ENCODE results near the gene KBTBD13.
"Not testable (repeated sequence)": the region's sequence is repeated elsewhere in the genome, so short reads cannot be mapped to it uniquely, and the experiment has no call there.

KBTBD13 gene

DNA sequence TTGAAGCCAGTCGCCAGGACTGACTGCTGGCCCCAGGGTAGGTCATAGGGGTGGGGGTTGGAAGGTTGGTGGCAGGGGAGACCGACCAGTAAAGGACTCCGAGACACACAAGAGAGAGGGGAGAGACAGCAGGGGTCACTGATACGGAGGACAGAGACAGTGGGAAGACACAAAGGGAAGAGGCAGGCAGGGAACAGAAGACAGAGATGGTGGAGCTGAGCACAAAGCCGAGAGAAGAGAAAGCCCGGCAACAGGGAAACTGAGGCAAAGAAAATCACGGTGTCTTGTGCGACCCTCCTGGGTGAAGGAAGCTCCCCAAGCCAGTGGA lies 9.3 kb upstream of the KBTBD13 start:
- H3K4me3 ChIP-seq (ENCODE audit: low read depth, low read length), result peak overlapping the region; percentile 15

DNA sequence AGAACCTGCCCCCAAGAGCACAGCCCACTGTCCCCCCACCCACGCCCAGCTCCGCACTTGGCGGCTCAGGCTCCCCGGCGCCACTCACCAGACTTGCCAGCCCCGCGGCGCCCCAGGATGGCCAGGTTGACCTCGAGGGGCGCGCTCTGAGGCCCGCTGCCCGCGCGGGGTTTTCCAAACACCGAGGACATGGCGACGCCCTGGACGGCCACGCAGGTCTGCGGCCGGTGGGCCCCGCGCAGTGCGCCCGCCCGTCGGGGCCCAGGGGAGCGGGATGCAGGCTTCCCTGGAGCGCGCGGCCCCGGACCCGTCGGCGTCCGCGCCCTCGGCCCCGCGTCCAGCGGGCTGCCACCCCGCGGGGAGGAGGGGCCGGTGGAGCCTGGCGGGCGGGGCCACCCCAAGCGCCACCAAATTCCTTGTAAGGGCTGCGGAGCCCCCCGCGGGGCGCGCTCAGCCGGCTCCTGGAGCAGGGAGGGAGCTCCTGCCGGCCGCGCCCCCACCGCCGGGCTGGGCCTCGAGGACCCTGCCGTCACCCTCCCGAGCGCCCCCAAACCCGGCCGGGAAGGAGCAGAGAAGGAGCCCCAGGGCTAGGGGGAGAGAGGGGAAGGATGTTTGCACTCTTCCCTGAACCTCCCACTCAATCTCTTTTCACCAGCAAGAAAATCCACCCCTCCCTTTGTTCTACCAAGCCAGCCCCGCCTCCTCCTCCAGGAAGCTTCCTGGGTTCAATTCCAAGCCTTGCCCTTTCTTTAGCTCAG lies 8.7 kb upstream of the KBTBD13 start, which contains the start of gene RASL12:
RASL12 (minus strand) TSS at position 347 of the 758 bp plus-strand sequence; CDS start at position 191, 156 bp downstream.
- DNase-seq (ENCODE audit: low read depth), result no peak
- H3K4me3 ChIP-seq (ENCODE audit: low read depth, low read length), result peak within 1 kb of the TSS; percentile 15

More for the DNA sequence above, 9.3 kb upstream of the KBTBD13 start:
- no peak for DNase-seq (ENCODE audit: low read depth)

DNA sequence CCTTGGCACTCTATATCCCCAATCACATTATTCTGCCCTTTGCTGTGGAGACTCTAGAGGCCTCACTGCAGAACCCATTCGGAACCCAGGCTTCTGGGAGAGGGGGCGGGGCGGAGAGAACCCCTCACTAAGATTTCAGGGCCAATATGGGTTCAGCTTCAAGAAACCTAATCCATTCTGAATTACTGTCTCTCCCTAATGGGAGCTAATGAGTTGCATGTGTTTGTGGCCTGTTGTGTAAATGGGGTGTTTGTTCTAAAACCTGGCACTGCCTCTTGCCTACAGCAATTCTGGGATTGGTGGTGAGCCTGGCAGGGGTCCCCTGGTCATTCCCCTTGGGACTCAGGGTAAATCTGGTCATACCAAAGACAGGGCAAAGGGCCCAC lies 8.2 kb upstream of the KBTBD13 start:
- no peak for DNase-seq (ENCODE audit: low read depth)
- no peak overlapping the region for H3K4me3 ChIP-seq (ENCODE audit: low read depth, low read length)

DNA sequence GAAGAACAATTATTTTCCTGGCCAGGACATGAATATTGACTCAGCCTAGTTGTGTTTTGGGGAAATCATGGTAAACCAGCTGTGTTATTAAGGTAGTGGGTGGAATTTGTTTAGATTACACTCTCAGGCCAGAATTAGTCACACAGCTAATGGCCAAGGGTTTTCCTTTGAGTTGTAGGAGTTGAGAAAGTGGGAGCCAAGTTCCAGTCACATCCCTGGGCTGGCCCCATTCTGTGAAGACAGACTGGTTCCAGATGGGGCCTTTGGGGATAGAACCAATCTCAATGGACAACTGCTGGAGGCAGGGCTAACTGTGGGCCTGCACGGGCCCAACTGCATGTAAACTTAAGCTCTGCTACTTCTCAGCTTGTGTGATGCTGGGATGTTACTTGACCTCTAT lies 7.4 kb upstream of the KBTBD13 start:
- H3K4me3 ChIP-seq (ENCODE audit: low read depth, low read length), result no peak overlapping the region
- peak; percentile 90 for DNase-seq (ENCODE audit: low read depth)

DNA sequence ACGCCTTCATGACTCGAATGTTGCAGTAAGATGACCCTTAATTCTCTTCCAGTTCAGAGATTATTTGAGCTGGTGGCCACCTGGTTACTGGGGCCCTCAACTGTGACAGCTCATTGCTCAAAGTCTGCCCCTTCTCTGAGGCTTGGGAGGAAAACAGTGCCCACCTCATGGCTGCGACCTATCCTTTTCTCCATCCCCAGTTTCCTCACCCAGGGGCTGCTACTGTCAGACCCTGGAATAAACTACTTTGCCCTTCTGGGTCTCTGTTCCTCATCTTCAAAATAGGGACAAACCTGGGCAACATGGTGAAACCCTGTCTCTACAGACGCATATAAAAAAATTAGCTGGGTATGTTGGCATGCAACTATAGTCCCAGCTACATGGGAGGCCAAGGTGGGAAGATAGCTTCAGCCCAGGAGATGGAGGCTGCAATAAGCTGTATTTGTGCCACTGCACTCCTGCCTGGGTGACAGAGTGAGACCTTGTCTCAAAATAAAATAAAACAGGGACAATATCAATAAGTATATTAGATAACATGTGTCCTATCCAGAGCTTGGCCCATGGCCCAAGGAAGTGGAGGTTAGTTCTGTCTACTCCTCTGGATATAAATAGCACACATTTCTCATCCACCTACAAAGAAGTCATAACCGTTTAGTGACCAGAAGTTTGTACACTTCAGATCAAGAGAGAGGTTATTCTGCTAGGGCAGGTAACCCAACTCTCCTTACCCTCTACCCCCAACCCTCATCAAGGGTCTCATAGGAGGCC lies 6.6 kb upstream of the KBTBD13 start:
- no peak overlapping the region for H3K4me3 ChIP-seq (ENCODE audit: low read depth, low read length)
- no peak for DNase-seq (ENCODE audit: low read depth)

DNA sequence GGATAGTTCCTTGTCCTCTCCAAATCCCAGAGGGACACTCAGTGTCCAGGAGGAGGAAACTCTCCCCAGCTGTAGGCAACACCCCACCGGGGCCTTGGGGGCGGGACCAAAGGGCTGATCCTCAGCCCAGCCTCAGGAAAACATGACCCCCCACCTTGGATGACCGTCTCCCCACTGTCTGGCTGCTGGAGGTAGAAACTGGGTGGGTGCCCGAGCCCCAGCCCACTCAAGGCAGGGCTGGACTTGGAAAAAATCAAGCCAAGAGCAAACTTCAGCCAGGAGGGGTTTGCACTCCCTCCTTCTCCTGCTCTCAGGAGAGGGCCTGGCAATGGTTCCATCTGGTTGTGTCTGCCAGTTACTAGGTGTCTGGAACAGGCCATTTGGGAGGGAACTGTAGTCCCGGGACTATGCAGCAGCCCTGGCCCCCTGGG lies 5.2 kb upstream of the KBTBD13 start:
- peak; percentile 23 for DNase-seq (ENCODE audit: low read depth)

DNA sequence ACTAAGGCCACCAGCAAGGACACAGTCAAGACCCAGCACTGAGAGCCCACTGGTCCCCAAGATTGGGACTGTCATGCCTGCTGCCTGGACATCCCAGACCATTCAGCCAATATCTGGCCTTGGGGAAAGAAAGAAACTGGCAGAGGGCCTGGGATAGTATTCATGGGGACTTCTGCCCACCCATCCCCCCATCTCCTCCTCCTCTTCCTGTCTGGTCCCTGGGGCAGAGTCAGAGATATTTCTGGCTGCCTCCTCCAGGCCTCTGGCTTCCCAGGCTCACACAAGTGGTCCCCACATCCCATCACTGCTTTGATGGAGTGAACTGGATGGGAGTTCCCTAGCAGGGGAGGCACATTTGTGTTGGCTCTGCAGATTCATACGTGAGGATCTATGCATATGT lies 4.5 kb upstream of the KBTBD13 start:
- no peak overlapping the region for H3K4me3 ChIP-seq (ENCODE audit: low read depth, low read length)
- peak; percentile 51 for DNase-seq (ENCODE audit: low read depth)

More for the DNA sequence above, 5.2 kb upstream of the KBTBD13 start:
- H3K4me3 ChIP-seq (ENCODE audit: low read depth, low read length), result no peak overlapping the region

DNA sequence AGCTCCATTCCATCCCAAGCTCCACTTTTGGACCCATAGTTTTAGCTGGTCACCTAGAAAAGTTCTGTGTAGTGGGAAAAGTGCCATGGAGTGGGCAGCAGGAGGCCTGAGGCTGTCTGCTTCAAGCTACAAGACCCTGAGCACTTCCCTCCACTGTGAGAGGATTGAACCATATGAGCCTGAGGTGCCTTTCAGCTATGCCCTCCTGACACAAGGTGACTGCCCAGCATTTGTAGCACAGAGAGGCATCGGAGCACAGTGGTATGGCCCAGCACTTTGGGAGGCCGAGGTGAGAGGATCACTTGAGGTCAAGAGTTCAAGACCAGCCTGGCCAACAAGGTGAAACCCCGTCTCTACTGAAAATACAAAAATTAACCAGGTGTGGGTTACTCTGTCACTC lies 3.9 kb upstream of the KBTBD13 start:
- H3K4me3 ChIP-seq (ENCODE audit: low read depth, low read length), result no peak overlapping the region

DNA sequence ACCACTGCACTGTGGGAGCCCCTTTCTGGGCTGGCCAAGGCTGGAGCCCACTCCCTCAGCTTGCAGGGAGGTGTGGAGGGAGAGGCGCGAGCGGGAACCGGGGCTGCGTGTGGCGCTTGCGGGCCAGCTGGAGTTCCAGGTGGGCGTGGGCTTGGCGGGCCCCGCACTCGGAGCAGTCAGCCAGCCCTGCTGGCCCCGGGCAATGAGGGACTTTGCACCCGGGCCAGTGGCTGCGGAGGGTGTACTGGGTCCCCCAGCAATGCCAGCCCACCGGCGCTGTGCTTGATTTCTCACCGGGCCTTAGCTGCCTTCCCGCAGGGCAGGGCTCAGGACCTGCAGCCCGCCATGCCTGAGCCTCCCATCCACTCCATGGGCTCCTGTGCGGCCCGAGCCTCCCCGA lies 1.6 kb upstream of the KBTBD13 start:
- not testable (repeated sequence) for DNase-seq (ENCODE audit: low read depth); H3K4me3 ChIP-seq (ENCODE audit: low read depth, low read length)

More for the DNA sequence above, 3.9 kb upstream of the KBTBD13 start:
- no peak for DNase-seq (ENCODE audit: low read depth)

DNA sequence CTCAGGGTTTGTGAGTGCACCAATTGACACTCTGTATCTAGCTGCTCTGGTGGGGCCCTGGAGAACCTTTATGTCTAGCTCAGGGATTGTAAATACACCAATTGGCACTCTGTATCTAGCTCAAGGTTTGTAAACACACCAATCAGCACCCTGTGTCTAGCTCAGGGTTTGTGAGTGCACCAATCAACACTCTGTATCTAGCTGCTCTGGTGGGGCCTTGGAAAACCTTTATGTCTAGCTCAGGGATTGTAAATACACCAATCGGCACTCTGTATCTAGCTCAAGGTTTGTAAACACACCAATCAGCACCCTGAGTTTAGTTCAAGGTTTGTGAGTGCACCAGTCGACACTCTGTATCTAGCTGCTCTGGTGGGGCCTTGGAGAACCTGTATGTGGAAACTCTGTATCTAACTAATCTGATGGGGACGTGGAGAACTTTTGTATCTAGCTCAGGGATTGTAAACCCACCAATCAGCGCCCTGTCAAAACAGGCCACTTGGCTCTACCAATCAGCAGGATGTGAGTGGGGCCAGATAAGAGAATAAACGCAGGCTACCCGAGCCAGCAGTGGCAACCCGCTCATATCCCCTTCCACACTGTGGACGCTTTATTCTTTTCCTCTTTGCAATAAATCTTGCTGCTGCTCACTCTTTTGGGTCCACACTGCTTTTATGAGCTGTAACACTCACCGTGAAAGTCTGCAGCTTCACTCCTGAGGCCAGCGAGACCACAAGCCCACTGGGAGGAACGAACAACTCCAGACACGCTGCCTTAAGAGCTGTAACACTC lies 745 bp upstream of the KBTBD13 start:
- not testable (repeated sequence) for DNase-seq (ENCODE audit: low read depth); H3K4me3 ChIP-seq (ENCODE audit: low read depth, low read length)

DNA sequence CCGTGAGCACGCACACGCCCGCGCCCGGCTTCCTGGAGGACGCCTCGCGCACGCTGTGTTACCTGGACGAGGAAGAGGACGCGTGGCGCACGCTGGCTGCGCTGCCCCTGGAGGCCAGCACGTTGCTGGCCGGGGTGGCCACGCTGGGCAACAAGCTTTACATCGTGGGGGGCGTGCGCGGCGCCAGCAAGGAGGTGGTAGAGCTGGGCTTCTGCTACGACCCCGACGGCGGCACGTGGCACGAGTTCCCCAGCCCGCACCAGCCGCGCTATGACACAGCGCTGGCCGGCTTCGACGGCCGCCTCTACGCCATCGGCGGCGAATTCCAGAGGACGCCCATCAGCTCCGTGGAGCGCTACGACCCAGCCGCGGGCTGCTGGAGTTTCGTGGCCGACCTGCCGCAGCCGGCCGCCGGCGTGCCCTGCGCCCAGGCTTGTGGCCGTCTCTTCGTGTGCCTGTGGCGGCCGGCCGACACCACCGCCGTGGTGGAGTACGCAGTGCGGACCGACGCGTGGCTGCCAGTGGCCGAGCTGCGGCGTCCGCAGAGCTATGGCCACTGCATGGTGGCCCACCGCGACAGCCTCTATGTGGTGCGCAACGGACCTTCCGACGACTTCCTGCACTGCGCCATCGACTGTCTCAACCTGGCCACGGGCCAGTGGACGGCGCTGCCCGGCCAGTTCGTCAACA lies 890 bp downstream of the KBTBD13 start:
- no peak overlapping the region for H3K4me3 ChIP-seq (ENCODE audit: low read depth, low read length)
- DNase-seq (ENCODE audit: low read depth), result no peak

DNA sequence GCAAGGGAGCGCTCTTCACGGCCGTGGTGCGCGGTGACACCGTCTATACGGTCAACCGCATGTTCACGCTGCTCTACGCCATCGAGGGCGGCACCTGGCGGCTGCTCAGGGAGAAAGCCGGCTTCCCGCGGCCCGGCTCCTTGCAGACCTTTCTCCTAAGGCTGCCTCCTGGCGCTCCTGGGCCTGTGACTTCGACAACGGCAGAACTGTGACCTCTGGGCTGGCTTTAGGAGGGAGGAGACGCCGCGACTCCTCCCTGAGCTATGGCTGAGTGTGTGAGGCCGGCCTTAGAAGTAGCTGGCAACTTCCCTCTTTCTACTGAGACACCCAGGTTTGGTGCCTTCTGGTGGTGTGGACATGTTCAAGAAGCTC lies 1.4 kb downstream of the KBTBD13 start:
- H3K4me3 ChIP-seq (ENCODE audit: low read depth, low read length), result no peak overlapping the region
- no peak for DNase-seq (ENCODE audit: low read depth)

DNA sequence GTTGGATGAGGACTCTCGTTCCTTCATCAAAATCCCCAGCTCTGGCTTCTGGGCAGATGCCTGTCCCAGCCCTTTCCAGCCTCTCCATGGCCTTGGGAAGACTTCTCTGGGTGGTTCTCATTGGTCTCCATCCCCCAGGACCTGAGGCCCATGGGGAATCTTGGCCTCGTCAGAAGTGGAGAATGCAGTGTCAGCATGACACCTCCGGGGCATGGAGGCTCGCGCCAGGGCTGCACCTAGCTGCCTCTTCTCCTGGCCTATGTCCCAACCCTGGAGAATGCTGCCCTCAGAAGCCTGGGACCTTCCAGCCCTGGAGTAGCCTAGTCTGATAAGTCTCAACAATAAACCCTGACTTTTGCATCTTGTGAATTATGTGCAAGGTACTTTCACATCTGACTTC lies 3.0 kb downstream of the KBTBD13 start:
- no peak overlapping the region for H3K4me3 ChIP-seq (ENCODE audit: low read depth, low read length)
- no peak for DNase-seq (ENCODE audit: low read depth)

DNA sequence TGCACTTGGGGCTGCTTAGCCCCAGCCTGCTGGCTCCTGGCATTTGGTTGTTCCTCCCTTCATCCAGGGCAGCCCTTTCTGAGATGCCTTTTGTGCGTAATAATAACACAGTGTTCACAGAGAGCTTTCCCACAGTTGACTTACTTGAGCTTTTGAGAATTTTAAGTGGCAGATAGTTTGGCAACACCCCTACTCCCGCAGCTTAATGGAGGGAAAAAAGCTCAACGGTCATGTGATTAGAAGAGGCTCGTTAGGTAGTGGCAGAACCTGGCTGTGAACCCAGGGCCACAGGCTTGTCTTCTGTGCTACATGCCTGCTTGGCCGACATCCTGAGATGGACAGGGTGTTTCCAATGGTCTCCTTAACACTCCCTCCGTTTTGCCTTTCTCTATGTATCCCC lies 4.7 kb downstream of the KBTBD13 start:
- H3K4me3 ChIP-seq (ENCODE audit: low read depth, low read length), result no peak overlapping the region
- no peak for DNase-seq (ENCODE audit: low read depth)

DNA sequence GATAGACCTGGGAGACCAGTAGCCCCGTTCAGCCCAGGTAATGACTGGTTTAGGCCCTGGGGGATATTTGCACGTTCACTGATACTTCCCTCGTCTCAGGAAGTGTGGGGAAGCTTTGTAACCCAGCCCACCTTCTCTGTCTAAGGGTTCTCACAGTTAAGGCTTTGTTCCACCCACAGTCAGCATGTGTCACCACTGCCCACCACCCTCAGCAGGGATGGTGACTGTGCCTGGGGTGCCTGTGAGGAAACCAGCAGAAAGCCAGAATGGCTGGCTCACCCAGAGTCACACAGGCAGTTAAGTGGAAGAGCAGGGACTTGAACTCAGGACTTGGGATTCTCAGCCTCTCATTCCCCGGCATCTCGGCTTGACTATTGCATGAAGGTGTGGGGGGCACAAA lies 5.2 kb downstream of the KBTBD13 start:
- no peak overlapping the region for H3K4me3 ChIP-seq (ENCODE audit: low read depth, low read length)
- no peak for DNase-seq (ENCODE audit: low read depth)

DNA sequence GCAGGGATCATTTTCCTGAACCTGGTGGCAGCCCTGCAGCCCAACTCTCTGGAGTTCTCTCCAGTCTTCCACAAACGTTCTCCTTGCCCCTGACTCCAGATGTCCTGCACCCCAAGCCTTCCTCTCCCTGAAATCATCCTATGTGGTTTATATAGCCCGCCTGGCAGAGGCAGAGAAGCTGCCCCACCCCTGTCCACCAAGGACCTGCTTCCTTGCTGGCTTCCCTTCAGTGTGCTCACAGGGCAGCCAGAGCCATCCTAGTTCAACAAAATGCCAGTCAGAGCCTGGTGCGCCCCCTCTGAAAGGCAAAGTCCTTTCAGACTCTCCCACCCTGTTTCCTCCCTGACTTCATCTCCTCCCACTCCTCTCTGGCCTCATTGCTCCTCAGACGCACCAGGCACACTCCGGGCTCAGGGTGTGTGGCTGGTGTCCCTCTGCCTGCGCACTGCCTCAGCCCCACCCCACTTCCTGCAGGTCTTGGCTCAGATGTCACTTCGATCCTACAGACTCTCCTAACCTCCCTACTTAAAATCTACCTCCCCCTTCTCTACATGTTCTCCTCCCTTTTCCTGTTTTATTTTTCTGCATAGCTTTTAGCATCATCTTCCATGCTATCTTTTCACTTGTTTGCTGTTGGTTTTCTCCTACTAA lies 5.9 kb downstream of the KBTBD13 start:
- no peak overlapping the region for H3K4me3 ChIP-seq (ENCODE audit: low read depth, low read length)
- DNase-seq (ENCODE audit: low read depth), result no peak

DNA sequence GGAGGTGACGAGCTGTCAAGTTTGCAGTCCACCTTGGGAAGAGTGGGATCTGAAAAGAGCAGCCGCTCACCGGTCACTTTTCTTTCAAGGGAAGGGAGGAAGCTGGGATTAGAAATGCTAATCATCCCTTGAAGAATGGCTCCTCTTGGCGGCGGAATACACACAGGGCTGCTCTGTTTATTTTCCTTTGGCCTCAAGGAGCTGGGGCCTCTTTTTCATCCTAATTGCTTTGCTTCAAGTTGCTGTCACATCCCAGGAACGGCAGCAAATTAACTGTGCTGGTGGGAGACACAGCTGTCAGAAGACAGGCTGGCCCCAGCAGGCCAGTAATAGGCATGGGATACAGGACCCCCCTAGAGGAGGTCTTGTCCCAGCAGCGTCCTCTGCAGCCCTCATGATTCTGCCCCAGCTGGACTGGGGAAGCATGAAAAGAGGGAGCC lies 6.7 kb downstream of the KBTBD13 start:
- no peak for DNase-seq (ENCODE audit: low read depth)

DNA sequence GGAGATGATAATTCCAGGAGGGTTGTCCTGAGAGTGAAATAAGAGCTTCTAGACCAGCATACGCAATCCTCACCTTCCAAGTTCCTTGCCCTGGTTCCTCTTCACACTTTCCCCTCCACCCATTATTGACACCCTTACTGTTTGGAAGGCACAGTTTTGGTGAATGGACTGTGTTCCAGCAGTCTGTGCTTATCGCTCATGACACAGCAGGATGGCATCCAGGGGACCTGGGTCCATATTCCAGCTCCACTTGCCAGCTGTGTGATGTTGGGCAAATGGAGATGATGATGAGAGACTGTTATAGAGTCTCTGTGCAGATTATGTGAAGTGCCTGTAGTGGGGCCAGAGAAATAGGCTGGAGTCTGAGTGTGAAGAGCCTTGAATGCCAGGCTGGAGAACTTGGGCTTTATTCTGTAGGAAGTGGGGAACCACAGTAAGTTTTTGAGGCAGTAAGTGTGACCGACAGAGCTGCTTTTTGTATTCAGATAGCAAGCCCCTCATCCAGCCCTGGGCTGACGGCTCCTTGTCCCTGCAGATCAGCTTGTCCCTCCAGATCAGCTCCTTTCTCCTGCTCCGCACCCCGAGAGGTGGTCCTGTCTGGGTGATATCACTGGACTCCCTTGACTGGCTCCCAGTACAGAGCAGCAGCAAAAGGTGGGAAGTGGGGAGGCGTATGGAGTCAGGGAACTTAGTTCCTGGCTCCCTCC lies 8.1 kb downstream of the KBTBD13 start:
- DNase-seq (ENCODE audit: low read depth), result no peak
- no peak overlapping the region for H3K4me3 ChIP-seq (ENCODE audit: low read depth, low read length)

More for the DNA sequence above, 6.7 kb downstream of the KBTBD13 start:
- no peak overlapping the region for H3K4me3 ChIP-seq (ENCODE audit: low read depth, low read length)

All from skeletal muscle cell (primary cell).